GM12865 (cell line): ENCODE data around the gene TMTC4.
A peak's percentile ranks its signal among the peaks of the same experiment; 100 is the strongest.
"Not testable (repeated sequence)": the region's sequence is repeated elsewhere in the genome, so short reads cannot be mapped to it uniquely, and the experiment has no call there.

Source experiments
- DNase-seq: peaks from one replicate; pipeline ENCODE4 v3.0.0; 2010; ENCODE audit warnings: low read depth
- H3K4me3 ChIP-seq: 2 replicates; pipeline ENCODE4 v1.5.1; 2011; ENCODE audit warnings: mild to moderate bottlenecking, low read depth, low read length, control low read depth
- CTCF ChIP-seq: IDR thresholded peaks from 2 replicates; pipeline ENCODE4 v1.5.1; 2011; ENCODE audit warnings: low read length, control low read depth, low read depth, inconsistent platforms; ENCODE audit not compliant: insufficient read depth; ENCODE audit errors: missing control alignments

Gene TMTC4

GRCh38 chr13:100707818-100708740 is 33.5 kb upstream of the TMTC4 start:
- no peak for TF ChIP-seq CTCF
- no peak overlapping the region for H3K4me3 ChIP-seq
- no peak for DNase-seq

GRCh38 chr13:100698331-100698730 is 23.7 kb upstream of the TMTC4 start:
- not testable (repeated sequence) for H3K4me3 ChIP-seq, DNase-seq

GRCh38 chr13:100695509-100695773 is 20.8 kb upstream of the TMTC4 start:
- DNase-seq = no peak
- TF ChIP-seq CTCF = no peak
- H3K4me3 ChIP-seq = no peak overlapping the region

GRCh38 chr13:100694722-100695508 is 20.3 kb upstream of the TMTC4 start:
- H3K4me3 ChIP-seq = no peak overlapping the region
- no peak for DNase-seq
- TF ChIP-seq CTCF = peak; percentile 34

GRCh38 chr13:100689191-100689590 is 14.6 kb upstream of the TMTC4 start:
- no peak overlapping the region for H3K4me3 ChIP-seq
- TF ChIP-seq CTCF = no peak
- no peak for DNase-seq

- H3K4me3 ChIP-seq = no peak overlapping the region
- DNase-seq = no peak
- TF ChIP-seq CTCF = no peak
Observed at GRCh38 chr13:100680131-100680530, 5.5 kb upstream of the TMTC4 start.

GRCh38 chr13:100677128-100677527 is 2.5 kb upstream of the TMTC4 start:
- not testable (repeated sequence) for DNase-seq, H3K4me3 ChIP-seq
